ENCODE results near the gene UBL7. TPM values are rescaled to one million over a fixed set of nuclear protein-coding genes. Genes with fewer than 3 reads are reported as not detected.
"Not testable (repeated sequence)": the region's sequence is repeated elsewhere in the genome, so short reads cannot be mapped to it uniquely, and the experiment has no call there.

Gene UBL7
- total and polyA plus RNA-seq, 8 donors, result 2.0 to 131 (median 35.8) TPM

DNA sequence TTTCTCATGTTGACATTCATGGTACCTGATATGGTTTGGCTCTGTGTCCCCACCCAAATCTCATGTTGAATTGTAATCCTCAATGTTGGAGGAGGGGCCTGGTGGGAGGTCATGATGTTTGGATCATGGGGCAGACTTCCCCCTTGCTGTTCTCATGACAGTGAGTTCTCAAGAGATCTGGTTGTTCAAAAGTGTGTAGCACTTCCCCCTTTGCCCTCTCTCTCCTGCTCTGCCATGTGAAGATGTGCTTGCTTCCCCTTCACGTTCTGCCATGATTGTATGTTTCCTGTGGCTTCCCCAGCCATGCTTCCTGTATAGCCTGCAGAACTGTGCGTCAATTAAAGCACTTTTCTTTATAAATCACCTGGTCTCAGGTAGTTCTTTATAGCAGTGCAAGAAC lies 3.3 kb upstream of the UBL7 start:
- TF ChIP-seq, protein P1, sequence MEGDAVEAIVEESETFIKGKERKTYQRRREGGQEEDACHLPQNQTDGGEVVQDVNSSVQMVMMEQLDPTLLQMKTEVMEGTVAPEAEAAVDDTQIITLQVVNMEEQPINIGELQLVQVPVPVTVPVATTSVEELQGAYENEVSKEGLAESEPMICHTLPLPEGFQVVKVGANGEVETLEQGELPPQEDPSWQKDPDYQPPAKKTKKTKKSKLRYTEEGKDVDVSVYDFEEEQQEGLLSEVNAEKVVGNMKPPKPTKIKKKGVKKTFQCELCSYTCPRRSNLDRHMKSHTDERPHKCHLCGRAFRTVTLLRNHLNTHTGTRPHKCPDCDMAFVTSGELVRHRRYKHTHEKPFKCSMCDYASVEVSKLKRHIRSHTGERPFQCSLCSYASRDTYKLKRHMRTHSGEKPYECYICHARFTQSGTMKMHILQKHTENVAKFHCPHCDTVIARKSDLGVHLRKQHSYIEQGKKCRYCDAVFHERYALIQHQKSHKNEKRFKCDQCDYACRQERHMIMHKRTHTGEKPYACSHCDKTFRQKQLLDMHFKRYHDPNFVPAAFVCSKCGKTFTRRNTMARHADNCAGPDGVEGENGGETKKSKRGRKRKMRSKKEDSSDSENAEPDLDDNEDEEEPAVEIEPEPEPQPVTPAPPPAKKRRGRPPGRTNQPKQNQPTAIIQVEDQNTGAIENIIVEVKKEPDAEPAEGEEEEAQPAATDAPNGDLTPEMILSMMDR (IDR thresholded peaks at IDR 0.05), result no peak
- TF ChIP-seq POLR2A (IDR thresholded peaks at IDR 0.05) (no peak), POLR2AphosphoS5 (IDR thresholded peaks at IDR 0.05) (no peak), EP300 (IDR thresholded peaks at IDR 0.05) (no peak)
- H3K27ac ChIP-seq, result no peak overlapping the region
- peaks cover 7 to 37% (median 24%) of the 10 kb centered on the region in 4 donors for H3K4me1 ChIP-seq
- H3K27me3 ChIP-seq, result no peaks in the 10 kb centered on the region
- DNase-seq, result no peak
- no peak overlapping the region for H3K4me3 ChIP-seq
- H3K36me3 ChIP-seq, result peaks cover 0 to 27% (median 15%) of the 10 kb centered on the region in 4 donors
- intact Hi-C loops (cut with DNase I; ENCODE audit: low total_unique reads), result no loop called here
- no peaks in the 10 kb centered on the region for H3K9me3 ChIP-seq
- WGBS, 5 donors, result 67 to 81% (median 73%) methylated on average over 2 of the region's 2 CpGs

DNA sequence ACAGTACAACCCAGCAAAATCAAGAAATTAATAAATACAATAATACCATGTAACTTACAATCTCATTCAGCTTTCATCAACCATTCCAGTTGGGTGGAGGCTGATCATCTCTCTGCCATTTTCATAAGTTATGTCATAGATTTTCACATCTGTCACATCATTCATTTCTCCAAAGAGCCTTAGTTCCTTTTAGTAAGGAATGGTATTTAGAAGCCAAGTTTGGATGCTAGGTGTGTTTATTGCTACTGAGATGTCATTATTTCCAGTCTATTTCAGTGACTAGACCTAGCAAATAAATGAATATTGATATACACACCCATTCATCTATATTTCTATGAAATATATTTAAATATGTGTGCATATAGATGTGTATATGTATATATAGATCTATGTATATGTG lies 2.7 kb upstream of the UBL7 start:
- Histone ChIP-seq H3K36me3 (peaks cover 0 to 25% (median 10%) of the 10 kb centered on the region in 4 donors), H3K9me3 (no peaks in the 10 kb centered on the region), H3K27me3 (no peaks in the 10 kb centered on the region), H3K4me1 (peaks cover 7 to 37% (median 24%) of the 10 kb centered on the region in 4 donors), H3K27ac (no peak overlapping the region), H3K4me3 (no peak overlapping the region)
- intact Hi-C loops (cut with DNase I; ENCODE audit: low total_unique reads), result no loop called here
- TF ChIP-seq EP300 (IDR thresholded peaks at IDR 0.05) (no peak), POLR2AphosphoS5 (IDR thresholded peaks at IDR 0.05) (no peak), POLR2A (IDR thresholded peaks at IDR 0.05) (no peak)
- TF ChIP-seq, protein P1 (IDR thresholded peaks at IDR 0.05), result no peak
- no peak for DNase-seq

DNA sequence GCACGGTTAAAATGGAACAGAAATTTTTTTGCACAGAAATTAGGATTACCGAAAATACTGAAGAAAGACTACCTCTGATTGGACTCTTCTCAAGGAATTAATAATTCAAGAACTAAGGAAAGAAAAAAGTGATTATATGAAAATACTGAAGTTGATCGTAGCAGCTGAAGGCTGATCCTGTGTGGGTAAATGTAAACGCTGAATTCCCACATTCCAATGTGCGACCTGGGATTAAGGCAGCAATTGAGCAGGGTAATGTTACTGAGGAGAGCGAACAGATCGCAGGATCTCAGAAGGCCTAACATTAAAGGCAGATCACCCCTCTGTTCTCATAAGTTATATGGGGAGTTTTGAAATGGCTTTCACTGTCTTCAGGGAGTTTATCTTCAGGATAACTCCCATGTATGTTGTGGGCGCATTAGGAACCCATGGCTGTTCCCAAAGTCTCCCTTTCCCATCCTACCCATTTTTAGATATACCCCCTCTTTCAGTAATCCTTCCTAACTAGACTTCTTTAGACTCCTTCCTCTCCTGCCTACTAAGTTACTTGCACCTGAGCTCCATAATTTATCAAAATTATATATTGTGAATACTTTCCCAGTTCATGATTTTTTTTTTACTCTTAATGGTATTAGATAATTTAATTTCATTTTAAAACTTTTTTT lies 1.0 kb upstream of the UBL7 start:
- DNase-seq, result no peak
- Histone ChIP-seq H3K27ac (peak overlapping the region in 4 of 5 donors; percentile 81 to 90 (median 84)), H3K4me3 (peak overlapping the region; percentile 64 to 82 (median 74)), H3K36me3 (peaks cover 0 to 31% (median 19%) of the 10 kb centered on the region in 4 donors), H3K9me3 (no peaks in the 10 kb centered on the region), H3K4me1 (peaks cover 7 to 37% (median 24%) of the 10 kb centered on the region in 4 donors), H3K27me3 (no peaks in the 10 kb centered on the region)
- no peak for TF ChIP-seq POLR2A (IDR thresholded peaks at IDR 0.05)
- no peak for TF ChIP-seq EP300 (IDR thresholded peaks at IDR 0.05)
- TF ChIP-seq, protein P1 (IDR thresholded peaks at IDR 0.05), result no peak
- TF ChIP-seq POLR2AphosphoS5 (IDR thresholded peaks at IDR 0.05), result no peak
- WGBS, 5 donors, result 20 to 23% (median 22%) methylated on average over 8 of the region's 8 CpGs
- intact Hi-C loops (cut with DNase I; ENCODE audit: low total_unique reads), result no loop called here

DNA sequence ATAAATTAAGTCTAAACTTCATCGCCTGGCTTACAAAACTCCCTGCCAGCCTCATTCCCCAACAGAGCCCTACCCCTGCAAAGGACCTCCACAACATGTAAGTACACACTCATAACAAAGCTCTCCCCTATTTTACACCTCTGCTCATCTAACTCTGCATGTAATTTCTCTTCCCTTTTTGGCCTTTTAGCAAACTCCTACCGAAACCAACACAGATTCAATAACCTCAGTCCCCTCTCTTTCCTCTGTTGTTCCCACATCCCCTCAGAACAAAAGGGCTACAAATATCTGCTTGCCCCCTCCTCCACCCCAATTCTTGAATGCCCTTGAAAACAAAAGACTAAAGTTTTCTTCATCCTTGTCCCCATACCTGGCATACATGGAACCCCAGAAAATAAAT lies 662 bp downstream of the UBL7 start:
- H3K4me1 ChIP-seq, result peaks cover 7 to 37% (median 24%) of the 10 kb centered on the region in 4 donors
- TF ChIP-seq, protein P1 (IDR thresholded peaks at IDR 0.05), result no peak
- TF ChIP-seq POLR2A (IDR thresholded peaks at IDR 0.05), result no peak
- no peak for TF ChIP-seq EP300 (IDR thresholded peaks at IDR 0.05)
- H3K9me3 ChIP-seq, result no peaks in the 10 kb centered on the region
- H3K36me3 ChIP-seq, result peaks cover 4 to 35% (median 34%) of the 10 kb centered on the region in 4 donors
- DNase-seq, result no peak
- intact Hi-C loops (cut with DNase I; ENCODE audit: low total_unique reads), result no loop called here
- H3K4me3 ChIP-seq, result peak overlapping the region; percentile 64 to 82 (median 74)
- peak overlapping the region in 4 of 5 donors; percentile 81 to 90 (median 84) for H3K27ac ChIP-seq
- WGBS, 5 donors, result 35 to 49% (median 45%) methylated on average over 2 of the region's 2 CpGs
- no peaks in the 10 kb centered on the region for H3K27me3 ChIP-seq

DNA sequence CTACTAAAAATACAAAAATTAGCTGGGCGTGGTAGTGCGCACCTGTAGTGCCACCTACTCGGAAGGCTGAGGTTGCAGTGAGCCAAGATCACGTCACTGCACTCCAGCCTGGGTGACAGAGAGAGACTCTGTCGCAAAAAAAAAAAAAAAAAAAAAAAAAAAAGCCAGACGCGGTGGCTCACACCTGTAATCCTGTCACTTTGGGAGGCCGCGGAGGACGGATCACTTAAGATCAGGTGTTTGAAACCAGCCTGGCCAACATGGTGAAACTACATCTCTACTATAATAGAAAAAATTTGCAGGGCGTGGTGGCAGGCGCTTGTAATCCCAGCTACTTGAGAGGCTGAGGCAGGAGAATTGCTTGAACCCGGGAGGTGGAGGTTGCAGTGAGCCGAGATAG lies 1.2 kb downstream of the UBL7 start:
- intact Hi-C loops (cut with DNase I; ENCODE audit: low total_unique reads); H3K27me3 ChIP-seq; DNase-seq; H3K9me3 ChIP-seq; H3K27ac ChIP-seq: not testable (repeated sequence)
- Histone ChIP-seq H3K4me3 (peak overlapping the region; percentile 64 to 82 (median 74)), H3K36me3 (peaks cover 9 to 39% (median 39%) of the 10 kb centered on the region in 4 donors), H3K4me1 (peaks cover 7 to 37% (median 24%) of the 10 kb centered on the region in 4 donors)
- 90 to 95% (median 94%) methylated on average over 13 to 14 of the region's 14 CpGs for WGBS, 5 donors
